ENCODE measurements around the gene TSHB.
A peak's percentile ranks its signal among the peaks of the same experiment; 100 is the strongest.

TSHB gene

DNA sequence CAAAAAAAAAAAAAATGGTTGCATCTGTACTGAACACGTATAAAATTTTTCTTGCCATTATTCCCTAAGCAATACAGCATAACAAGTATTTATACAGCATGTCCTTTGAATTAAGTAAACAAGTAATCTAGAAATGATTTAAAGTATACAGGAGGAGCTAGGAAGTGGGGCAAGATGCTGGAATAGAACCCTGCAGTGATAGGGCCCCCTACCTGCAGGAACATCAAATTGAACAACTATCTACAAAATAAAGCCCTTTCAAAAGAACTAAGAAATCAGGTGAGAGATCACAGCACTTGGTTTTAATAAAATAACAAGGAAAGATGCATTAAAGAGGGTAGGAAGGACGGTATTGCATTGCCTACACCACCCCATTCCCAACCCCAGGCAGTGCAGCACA is 10.9 kb downstream of the TSHB start:
- TF ChIP-seq, protein P1, sequence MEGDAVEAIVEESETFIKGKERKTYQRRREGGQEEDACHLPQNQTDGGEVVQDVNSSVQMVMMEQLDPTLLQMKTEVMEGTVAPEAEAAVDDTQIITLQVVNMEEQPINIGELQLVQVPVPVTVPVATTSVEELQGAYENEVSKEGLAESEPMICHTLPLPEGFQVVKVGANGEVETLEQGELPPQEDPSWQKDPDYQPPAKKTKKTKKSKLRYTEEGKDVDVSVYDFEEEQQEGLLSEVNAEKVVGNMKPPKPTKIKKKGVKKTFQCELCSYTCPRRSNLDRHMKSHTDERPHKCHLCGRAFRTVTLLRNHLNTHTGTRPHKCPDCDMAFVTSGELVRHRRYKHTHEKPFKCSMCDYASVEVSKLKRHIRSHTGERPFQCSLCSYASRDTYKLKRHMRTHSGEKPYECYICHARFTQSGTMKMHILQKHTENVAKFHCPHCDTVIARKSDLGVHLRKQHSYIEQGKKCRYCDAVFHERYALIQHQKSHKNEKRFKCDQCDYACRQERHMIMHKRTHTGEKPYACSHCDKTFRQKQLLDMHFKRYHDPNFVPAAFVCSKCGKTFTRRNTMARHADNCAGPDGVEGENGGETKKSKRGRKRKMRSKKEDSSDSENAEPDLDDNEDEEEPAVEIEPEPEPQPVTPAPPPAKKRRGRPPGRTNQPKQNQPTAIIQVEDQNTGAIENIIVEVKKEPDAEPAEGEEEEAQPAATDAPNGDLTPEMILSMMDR (IDR thresholded peaks at IDR 0.05; ENCODE audit: poor library complexity, severe bottlenecking), result no peak
- Histone ChIP-seq H3K9me3 (ENCODE audit: severe bottlenecking) (no peaks in the 10 kb centered on the region), H3K36me3 (ENCODE audit: low read depth) (no peaks in the 10 kb centered on the region), H3K27ac (ENCODE audit: poor library complexity, severe bottlenecking) (no peak overlapping the region), H3K27me3 (ENCODE audit: insufficient read depth, poor library complexity, severe bottlenecking) (no peaks in the 10 kb centered on the region), H3K4me3 (ENCODE audit: severe bottlenecking) (no peak overlapping the region), H3K4me1 (ENCODE audit: insufficient read depth, poor library complexity, severe bottlenecking) (no peaks in the 10 kb centered on the region)
- ATAC-seq (ENCODE audit: low read depth), result no peak
- DNase-seq (ENCODE audit: low spot score), result no peak

DNA sequence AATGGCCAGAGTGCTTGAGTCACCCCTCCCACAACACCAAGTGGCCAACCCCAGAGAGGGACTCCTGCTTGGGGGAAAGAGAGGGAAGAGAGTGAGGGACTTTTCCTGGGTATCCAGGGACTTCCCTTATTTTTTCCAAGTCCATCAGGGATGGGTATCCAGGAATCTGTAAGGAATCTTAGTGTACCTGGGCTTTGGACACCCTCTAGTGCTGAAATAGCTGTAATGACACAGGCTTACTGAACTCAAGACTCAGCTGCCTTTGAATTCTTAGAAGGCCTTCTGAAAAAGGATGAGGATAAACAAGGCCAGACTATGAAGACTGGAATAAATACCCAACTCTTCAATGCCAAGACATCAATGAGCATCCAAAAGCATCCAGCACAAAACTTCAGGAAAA is 12.0 kb downstream of the TSHB start:
- TF ChIP-seq, protein P1 (IDR thresholded peaks at IDR 0.05; ENCODE audit: poor library complexity, severe bottlenecking), result peak; percentile 57
- H3K36me3 ChIP-seq (ENCODE audit: low read depth), result no peaks in the 10 kb centered on the region
- peak; percentile 48; the same call in 1 of the 3 replicates for ATAC-seq (ENCODE audit: low read depth)
- no peak overlapping the region for H3K4me3 ChIP-seq (ENCODE audit: severe bottlenecking)
- DNase-seq (ENCODE audit: low spot score), result no peak
- no peak overlapping the region for H3K27ac ChIP-seq (ENCODE audit: poor library complexity, severe bottlenecking)
- no peaks in the 10 kb centered on the region for H3K9me3 ChIP-seq (ENCODE audit: severe bottlenecking)
- no peaks in the 10 kb centered on the region for H3K4me1 ChIP-seq (ENCODE audit: insufficient read depth, poor library complexity, severe bottlenecking)
- H3K27me3 ChIP-seq (ENCODE audit: insufficient read depth, poor library complexity, severe bottlenecking), result no peaks in the 10 kb centered on the region

DNA sequence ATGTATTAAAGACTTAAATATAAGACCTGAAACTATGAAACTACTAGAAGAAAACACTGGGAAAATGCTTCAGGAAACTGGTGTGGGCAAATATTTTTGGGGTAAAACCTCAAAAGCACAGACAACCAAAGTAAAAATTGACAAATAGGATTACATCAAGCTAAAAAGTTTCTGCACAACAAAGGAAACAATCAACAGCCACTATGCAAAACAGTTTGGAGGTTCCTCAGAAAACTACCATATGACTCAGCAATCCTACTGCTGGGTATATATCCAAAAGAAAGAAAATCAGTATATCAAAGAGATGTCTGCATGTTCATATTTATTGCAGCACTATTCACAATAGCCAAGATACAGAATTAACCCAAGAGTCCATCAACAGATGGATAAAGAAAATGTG is 17.1 kb downstream of the TSHB start:
- TF ChIP-seq, protein P1 (IDR thresholded peaks at IDR 0.05; ENCODE audit: poor library complexity, severe bottlenecking), result no peak
- Histone ChIP-seq H3K36me3 (ENCODE audit: low read depth) (no peaks in the 10 kb centered on the region), H3K4me3 (ENCODE audit: severe bottlenecking) (no peak overlapping the region), H3K4me1 (ENCODE audit: insufficient read depth, poor library complexity, severe bottlenecking) (peaks cover 1% of the 10 kb centered on the region), H3K27ac (ENCODE audit: poor library complexity, severe bottlenecking) (no peak overlapping the region), H3K9me3 (ENCODE audit: severe bottlenecking) (no peaks in the 10 kb centered on the region), H3K27me3 (ENCODE audit: insufficient read depth, poor library complexity, severe bottlenecking) (no peaks in the 10 kb centered on the region)
- no peak for DNase-seq (ENCODE audit: low spot score)
- ATAC-seq (ENCODE audit: low read depth), result no peak

DNA sequence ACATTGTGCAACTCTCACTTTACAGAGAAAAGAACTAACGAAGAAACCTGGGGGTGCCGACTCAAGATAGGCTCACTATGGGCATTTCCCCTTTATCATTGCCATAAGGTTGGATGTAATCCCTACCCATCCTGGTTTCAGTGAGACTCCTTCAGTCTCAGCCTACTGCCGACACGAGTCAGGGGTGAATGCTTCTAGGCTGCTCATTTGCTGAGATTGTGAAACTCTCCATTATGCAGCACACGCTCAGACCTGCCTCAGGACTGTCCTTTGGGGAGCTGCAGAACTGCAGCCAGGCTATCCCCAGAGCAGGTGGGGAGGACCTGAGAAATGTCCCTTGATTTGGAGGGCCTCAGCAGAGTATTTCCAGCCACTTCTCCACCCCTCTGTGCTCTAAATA is 22.2 kb downstream of the TSHB start:
- no peak overlapping the region for H3K27ac ChIP-seq (ENCODE audit: poor library complexity, severe bottlenecking)
- H3K4me3 ChIP-seq (ENCODE audit: severe bottlenecking), result no peak overlapping the region
- TF ChIP-seq, protein P1 (IDR thresholded peaks at IDR 0.05; ENCODE audit: poor library complexity, severe bottlenecking), result no peak
- peaks cover 7% of the 10 kb centered on the region for H3K4me1 ChIP-seq (ENCODE audit: insufficient read depth, poor library complexity, severe bottlenecking)
- peak; percentile 97 for ATAC-seq (ENCODE audit: low read depth)
- H3K36me3 ChIP-seq (ENCODE audit: low read depth), result no peaks in the 10 kb centered on the region
- no peaks in the 10 kb centered on the region for H3K9me3 ChIP-seq (ENCODE audit: severe bottlenecking)
- DNase-seq (ENCODE audit: low spot score), result no peak
- no peaks in the 10 kb centered on the region for H3K27me3 ChIP-seq (ENCODE audit: insufficient read depth, poor library complexity, severe bottlenecking)

DNA sequence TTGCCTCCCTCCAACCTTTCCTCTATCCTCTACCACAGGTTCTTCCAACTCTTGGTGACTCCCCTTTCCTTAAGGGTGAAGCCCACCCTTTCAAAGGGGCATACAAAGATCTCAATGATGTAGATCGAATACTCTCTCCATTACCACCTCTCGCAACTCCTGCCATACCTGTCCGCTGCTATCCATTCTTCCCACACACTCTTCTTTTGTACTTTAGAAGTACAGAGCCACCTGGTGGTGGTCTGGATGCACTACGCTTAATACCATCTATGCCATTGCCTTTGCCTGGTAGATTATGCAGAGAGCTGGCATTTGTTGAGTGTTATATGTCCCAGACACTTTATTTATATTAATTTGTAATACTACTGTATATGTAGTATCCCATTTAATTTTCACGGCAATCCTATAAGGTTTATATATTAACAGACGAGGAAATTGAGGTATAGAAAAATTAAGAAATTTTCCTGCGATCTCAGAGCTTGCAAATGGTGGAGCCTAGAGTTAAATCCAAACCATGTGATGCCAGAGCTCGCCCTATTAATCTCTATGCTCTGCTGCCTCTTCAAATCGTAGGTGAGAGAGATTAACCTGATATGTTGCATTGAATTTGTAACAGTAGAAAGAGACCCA is 22.9 kb downstream of the TSHB start:
- DNase-seq (ENCODE audit: low spot score) (no peak), ATAC-seq (ENCODE audit: low read depth) (peak; percentile 86)
- no peak overlapping the region for H3K27ac ChIP-seq (ENCODE audit: poor library complexity, severe bottlenecking)

More for the DNA sequence above, 22.9 kb downstream of the TSHB start:
- Histone ChIP-seq H3K27me3 (ENCODE audit: insufficient read depth, poor library complexity, severe bottlenecking) (no peaks in the 10 kb centered on the region), H3K4me1 (ENCODE audit: insufficient read depth, poor library complexity, severe bottlenecking) (peaks cover 7% of the 10 kb centered on the region), H3K36me3 (ENCODE audit: low read depth) (no peaks in the 10 kb centered on the region), H3K9me3 (ENCODE audit: severe bottlenecking) (no peaks in the 10 kb centered on the region), H3K4me3 (ENCODE audit: severe bottlenecking) (no peak overlapping the region)
- TF ChIP-seq, protein P1 (IDR thresholded peaks at IDR 0.05; ENCODE audit: poor library complexity, severe bottlenecking), result peak; percentile 90
